AG09309 (cell line): Measurements from ENCODE around the gene HACL1.

ENCODE experiments used
- DNase-seq: peaks from one replicate; pipeline ENCODE4 v3.0.0-alpha.2; 2010; ENCODE audit warnings: low read depth
- H3K4me3 ChIP-seq: 2 replicates; pipeline ENCODE4 v1.5.1; 2011; ENCODE audit warnings: mild to moderate bottlenecking, low read depth, low read length, moderate library complexity; ENCODE audit not compliant: control insufficient read depth
- CTCF ChIP-seq: IDR thresholded peaks from 2 replicates; pipeline ENCODE4 v1.5.1; 2011; ENCODE audit warnings: mild to moderate bottlenecking, low read depth, low read length, inconsistent platforms; ENCODE audit not compliant: insufficient read depth, control insufficient read depth; ENCODE audit errors: missing control alignments

HACL1 gene

GRCh38 chr3:15579051-15579450 is 22.3 kb downstream of the HACL1 start:
- no peak for DNase-seq
- H3K4me3 ChIP-seq = no peak overlapping the region
- no peak for TF ChIP-seq CTCF

GRCh38 chr3:15578289-15578867 is 23.0 kb downstream of the HACL1 start:
- DNase-seq = no peak
- no peak for TF ChIP-seq CTCF

GRCh38 chr3:15576475-15576874 is 24.9 kb downstream of the HACL1 start:
- no peak for TF ChIP-seq CTCF
- no peak overlapping the region for H3K4me3 ChIP-seq
- DNase-seq = no peak

More at GRCh38 chr3:15578289-15578867, 23.0 kb downstream of the HACL1 start:
- no peak overlapping the region for H3K4me3 ChIP-seq

DNA sequence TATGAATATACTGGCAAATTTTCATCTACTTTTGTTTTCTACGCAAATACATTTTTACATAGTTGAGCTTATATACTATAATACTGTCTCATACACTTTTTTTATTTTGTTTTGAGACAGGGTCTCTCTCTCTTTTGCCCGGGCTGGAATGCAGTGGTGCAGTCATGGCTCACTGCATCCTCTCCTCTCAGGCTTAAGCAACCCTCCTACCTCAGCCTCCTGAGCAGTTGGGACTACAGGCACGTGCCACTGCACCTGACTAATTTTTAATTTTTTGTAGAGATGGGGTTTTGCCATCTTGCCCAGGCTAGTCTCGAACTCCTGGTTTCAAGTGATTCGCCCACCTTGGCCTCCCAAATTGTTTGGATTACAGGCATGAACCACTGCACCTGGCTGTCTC is 25.9 kb downstream of the HACL1 start:
- DNase-seq = no peak
- no peak overlapping the region for H3K4me3 ChIP-seq
- no peak for TF ChIP-seq CTCF

GRCh38 chr3:15572138-15572537 is 29.2 kb downstream of the HACL1 start:
- no peak for TF ChIP-seq CTCF
- no peak overlapping the region for H3K4me3 ChIP-seq
- no peak for DNase-seq

DNA sequence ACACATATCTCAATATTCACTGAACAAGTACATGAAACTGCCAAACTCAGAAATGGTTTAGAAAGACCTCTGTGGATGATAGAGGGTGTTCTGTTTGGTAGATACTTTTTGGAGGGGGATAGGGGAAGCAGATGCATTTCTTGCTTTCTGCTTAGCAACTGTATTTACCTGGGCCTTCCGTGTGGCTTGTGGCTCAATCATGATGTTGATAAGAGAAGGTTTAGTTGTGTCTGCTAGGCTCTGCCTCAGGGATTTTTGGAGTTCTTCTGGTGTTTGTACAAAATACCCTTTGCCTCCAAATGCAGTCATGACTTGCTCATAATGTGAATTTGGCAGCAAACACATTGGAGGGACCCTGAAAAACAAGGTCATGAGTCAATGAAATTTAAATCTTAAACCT is 38.2 kb downstream of the HACL1 start:
- H3K4me3 ChIP-seq = no peak overlapping the region
- TF ChIP-seq CTCF = no peak
- DNase-seq = no peak

GRCh38 chr3:15562560-15562959 is 38.8 kb downstream of the HACL1 start:
- no peak for TF ChIP-seq CTCF
- DNase-seq = no peak
- no peak overlapping the region for H3K4me3 ChIP-seq
